NCI-H146 (cell line): ENCODE data around the gene ADAR.
"Not testable (repeated sequence)": the region's sequence is repeated elsewhere in the genome, so short reads cannot be mapped to it uniquely, and the experiment has no call there.

ENCODE experiments used
- DNase-seq: peaks from one replicate; lab custom pipeline; 2025; lab: John Stamatoyannopoulos, UW

The ADAR gene

GRCh38 chr1:154607609-154608396, at the start of gene ADAR:
Gene ADAR (minus strand): TSS chr1:154608186. CDS start chr1:154608006, 180 bp downstream.
- peak; percentile 75 for DNase-seq

- DNase-seq = no peak
Measured at GRCh38 chr1:154657556-154657955, 49.6 kb upstream of the ADAR start.

- DNase-seq = no peak
Measured at GRCh38 chr1:154652893-154653292, 44.9 kb upstream of the ADAR start.

GRCh38 chr1:154644724-154645123, 36.7 kb upstream of the ADAR start:
- not testable (repeated sequence) for DNase-seq

- no peak for DNase-seq
Measured at GRCh38 chr1:154641534-154641933, 33.5 kb upstream of the ADAR start.

- no peak for DNase-seq
Measured at GRCh38 chr1:154639876-154640275, 31.9 kb upstream of the ADAR start.

- no peak for DNase-seq
Measured at GRCh38 chr1:154635171-154635570, 27.2 kb upstream of the ADAR start.

GRCh38 chr1:154629675-154630073, 21.7 kb upstream of the ADAR start:
- DNase-seq = no peak

- DNase-seq = no peak
Measured at GRCh38 chr1:154629061-154629674, 21.2 kb upstream of the ADAR start.

- no peak for DNase-seq
Measured at GRCh38 chr1:154628121-154628405, 20.1 kb upstream of the ADAR start.

- peak; percentile 93 for DNase-seq
Measured at GRCh38 chr1:154627257-154628120, 19.5 kb upstream of the ADAR start.

- peak; percentile 21 for DNase-seq
Measured at GRCh38 chr1:154626456-154627256, 18.7 kb upstream of the ADAR start.

GRCh38 chr1:154624746-154625643, 17.0 kb upstream of the ADAR start:
- DNase-seq = no peak

GRCh38 chr1:154623358-154623757, 15.4 kb upstream of the ADAR start:
- no peak for DNase-seq

GRCh38 chr1:154622503-154623039, 14.6 kb upstream of the ADAR start:
- no peak for DNase-seq

GRCh38 chr1:154621875-154622274, 13.9 kb upstream of the ADAR start:
- no peak for DNase-seq

GRCh38 chr1:154620751-154621150, 12.8 kb upstream of the ADAR start:
- no peak for DNase-seq

GRCh38 chr1:154619181-154619948, 11.4 kb upstream of the ADAR start:
- DNase-seq = no peak

GRCh38 chr1:154616659-154617345, 8.8 kb upstream of the ADAR start:
- DNase-seq = no peak
